Liver (tissue), 9 donors: Measurements from ENCODE around the gene GADL1. TPM values are rescaled to one million over a fixed set of nuclear protein-coding genes. Genes with fewer than 3 reads are reported as not detected.

Source experiments
- DNase-seq: peaks from one replicate; pipeline ENCODE4 v3.0.0-alpha.2; 2017; ENCODE audit warnings: low spot score
- H3K27ac ChIP-seq, 2 donors: one replicate each; pipeline ENCODE4 v1.7.0; 2013; ENCODE audit warnings: inconsistent platforms in 2 of 2, low read length in 2 of 2, control low read depth in 1 of 2, low read depth in 1 of 2, mild to moderate bottlenecking in 1 of 2
- H3K27me3 ChIP-seq, 4 donors: one replicate each; pipeline versions ENCODE4 v1.6.1 to v1.7.0; 2013; ENCODE audit warnings: low read length in 3 of 4, inconsistent platforms in 1 of 4, mild to moderate bottlenecking in 1 of 4, moderate library complexity in 1 of 4; ENCODE audit not compliant: control insufficient read depth in 4 of 4, insufficient read depth in 4 of 4
- H3K36me3 ChIP-seq, 4 donors: one replicate each; pipeline versions ENCODE4 v1.6.1 to v1.7.0; 2013; ENCODE audit warnings: low read length in 3 of 4, mild to moderate bottlenecking in 3 of 4, low read depth in 1 of 4, moderate library complexity in 1 of 4; ENCODE audit not compliant: control insufficient read depth in 4 of 4, insufficient read depth in 3 of 4
- H3K4me1 ChIP-seq, 4 donors: one replicate each; pipeline versions ENCODE4 v1.6.1 to v1.7.0; 2013; ENCODE audit warnings: low read length in 3 of 4, mild to moderate bottlenecking in 3 of 4, moderate library complexity in 1 of 4; ENCODE audit not compliant: control insufficient read depth in 4 of 4, insufficient read depth in 4 of 4
- H3K4me3 ChIP-seq, 3 donors: one replicate each; pipeline versions ENCODE4 v1.6.1 to v1.7.0; 2013; ENCODE audit warnings: low read length in 3 of 3, control low read depth in 1 of 3, low read depth in 1 of 3, mild to moderate bottlenecking in 1 of 3
- H3K9ac ChIP-seq, 2 donors: one replicate each; pipeline ENCODE4 v1.7.0; 2013; ENCODE audit warnings: low read length in 2 of 2, mild to moderate bottlenecking in 2 of 2, moderate library complexity in 2 of 2, control low read depth in 1 of 2, low read depth in 1 of 2
- H3K9me3 ChIP-seq, 4 donors: one replicate each; pipeline versions ENCODE4 v1.6.1 to v1.7.0; 2013; ENCODE audit warnings: low read length in 3 of 4; ENCODE audit not compliant: control insufficient read depth in 4 of 4
- EGR1 ChIP-seq, 2 donors: IDR thresholded peaks; 2 replicates each; pipeline ENCODE4 v1.6.1; 2016 to 2018; ENCODE audit warnings: antibody characterized with exemption in 2 of 2, low read depth in 2 of 2
- FOXA1 ChIP-seq: IDR thresholded peaks from 2 replicates; pipeline ENCODE4 v1.6.1; 2016; ENCODE audit warnings: antibody characterized with exemption
- FOXA2 ChIP-seq: IDR thresholded peaks from 2 replicates; pipeline ENCODE4 v1.6.1; 2016; ENCODE audit warnings: antibody characterized with exemption
- GABPA ChIP-seq, 2 donors: IDR thresholded peaks in 1 of 2; conservative IDR thresholded peaks in 1 of 2; 2 replicates each; pipeline ENCODE4 v1.6.1; 2016; ENCODE audit warnings: antibody characterized with exemption in 2 of 2, mild to moderate bottlenecking in 1 of 2, moderate library complexity in 1 of 2
- HNF4A ChIP-seq, 2 donors: conservative IDR thresholded peaks; 2 replicates each; pipeline ENCODE4 v1.6.1; 2016; ENCODE audit warnings: antibody characterized with exemption in 2 of 2, mild to moderate bottlenecking in 2 of 2
- HNF4G ChIP-seq: IDR thresholded peaks from 2 replicates; pipeline ENCODE4 v1.6.1; 2016; ENCODE audit warnings: antibody characterized with exemption
- JUND ChIP-seq, 2 donors: IDR thresholded peaks; 2 replicates each; pipeline ENCODE4 v1.6.1; 2016; ENCODE audit warnings: antibody characterized with exemption in 2 of 2
- NR2F2 ChIP-seq: IDR thresholded peaks from 2 replicates; pipeline ENCODE4 v1.6.1; 2016; ENCODE audit warnings: antibody characterized with exemption
- RAD21 ChIP-seq, 2 donors: IDR thresholded peaks; 2 replicates each; pipeline ENCODE4 v1.6.1; 2016; ENCODE audit warnings: antibody characterized with exemption in 2 of 2, mild to moderate bottlenecking in 2 of 2
- RXRA ChIP-seq, 2 donors: IDR thresholded peaks; 2 replicates each; pipeline ENCODE4 v1.6.1; 2017 to 2018; ENCODE audit warnings: antibody characterized with exemption in 2 of 2, mild to moderate bottlenecking in 1 of 2
- SP1 ChIP-seq: IDR thresholded peaks from 2 replicates; pipeline ENCODE4 v1.6.1; 2018; ENCODE audit warnings: antibody characterized with exemption, mild to moderate bottlenecking
- TAF1 ChIP-seq: conservative IDR thresholded peaks from 2 replicates; pipeline ENCODE4 v1.6.1; 2016; ENCODE audit warnings: antibody characterized with exemption, mild to moderate bottlenecking
- YY1 ChIP-seq: IDR thresholded peaks from 2 replicates; pipeline ENCODE4 v1.6.1; 2016; ENCODE audit warnings: antibody characterized with exemption, mild to moderate bottlenecking
- WGBS: extraction: QIAGEN DNeasy Blood & Tissue Kit; methylation state at CpG from one replicate; pipeline ENCODE4 v1.1.7; 2013; 5-methylcytosine and 5-hydroxymethylcytosine counted together
- polyA plus RNA-seq, 2 donors: library from polyadenylated mRNA; stranded (reverse) in 1 of 2; unstranded in 1 of 2; fragments of 200-250 nt in 1 of 2; fragments of >200 nt in 1 of 2; fragmentation: Nextera tagmentation in 1 of 2; extraction: Ambion mirVana in 1 of 2; gene quantifications; one replicate each; pipeline versions ENCODE4 v1.2.1 to v1.2.3, GENCODE V29; 2013 to 2015
- total RNA-seq, 2 donors: library from RNA; depleted of rRNA; stranded (reverse); fragments of >200 nt; gene quantifications; one replicate each; pipeline ENCODE4 v1.2.3, GENCODE V29; 2014
- TF ChIP-seq, protein P1 (sequence below): fragments of 150-350 bp; IDR thresholded peaks from 2 replicates; pipeline ENCODE4 v1.5.1; 2017; ENCODE audit warnings: improper control_type of control experiment, low read depth, low read length; ENCODE audit not compliant: missing input control
- TF ChIP-seq, protein P2 (sequence below): IDR thresholded peaks from 2 replicates; pipeline ENCODE4 v1.6.1; 2016; ENCODE audit warnings: antibody characterized with exemption, mild to moderate bottlenecking
- TF ChIP-seq, protein P3 (sequence below): IDR thresholded peaks from 2 replicates; pipeline ENCODE4 v1.6.1; 2016; ENCODE audit warnings: antibody characterized with exemption
- TF ChIP-seq, protein P4 (sequence below): IDR thresholded peaks from 2 replicates; pipeline ENCODE4 v1.6.1; 2016; ENCODE audit warnings: antibody characterized with exemption
- TF ChIP-seq, protein P5 (sequence below): IDR thresholded peaks from 2 replicates; pipeline ENCODE4 v1.6.1; 2016; ENCODE audit warnings: antibody characterized with exemption
- donor health status: healthy.
- donor health status: healthy.
- donor health status: healthy.
- donor health status: healthy.
- donor health status: healthy.

The GADL1 gene
- total and polyA plus RNA-seq, 4 donors, result not detected

DNA sequence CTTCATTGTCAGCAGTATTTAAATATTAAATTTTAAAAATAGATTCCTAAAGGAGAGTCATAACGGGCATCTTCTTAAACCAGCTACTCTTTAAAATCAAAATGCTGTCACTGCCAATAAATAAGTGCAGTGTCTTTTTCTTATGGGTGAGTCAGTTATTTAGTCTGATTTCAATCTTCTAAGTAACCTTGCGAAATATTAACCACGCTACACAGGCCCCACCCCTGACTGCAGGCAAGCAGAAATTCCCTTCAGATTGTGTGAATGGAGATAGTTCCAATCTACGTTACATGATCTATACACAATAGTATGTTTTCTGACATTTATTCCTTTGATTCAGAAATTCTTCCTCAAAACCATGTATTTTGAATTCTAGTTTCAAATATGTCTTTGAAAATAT lies 141.5 kb downstream of the GADL1 start:
- TF ChIP-seq, protein P1, sequence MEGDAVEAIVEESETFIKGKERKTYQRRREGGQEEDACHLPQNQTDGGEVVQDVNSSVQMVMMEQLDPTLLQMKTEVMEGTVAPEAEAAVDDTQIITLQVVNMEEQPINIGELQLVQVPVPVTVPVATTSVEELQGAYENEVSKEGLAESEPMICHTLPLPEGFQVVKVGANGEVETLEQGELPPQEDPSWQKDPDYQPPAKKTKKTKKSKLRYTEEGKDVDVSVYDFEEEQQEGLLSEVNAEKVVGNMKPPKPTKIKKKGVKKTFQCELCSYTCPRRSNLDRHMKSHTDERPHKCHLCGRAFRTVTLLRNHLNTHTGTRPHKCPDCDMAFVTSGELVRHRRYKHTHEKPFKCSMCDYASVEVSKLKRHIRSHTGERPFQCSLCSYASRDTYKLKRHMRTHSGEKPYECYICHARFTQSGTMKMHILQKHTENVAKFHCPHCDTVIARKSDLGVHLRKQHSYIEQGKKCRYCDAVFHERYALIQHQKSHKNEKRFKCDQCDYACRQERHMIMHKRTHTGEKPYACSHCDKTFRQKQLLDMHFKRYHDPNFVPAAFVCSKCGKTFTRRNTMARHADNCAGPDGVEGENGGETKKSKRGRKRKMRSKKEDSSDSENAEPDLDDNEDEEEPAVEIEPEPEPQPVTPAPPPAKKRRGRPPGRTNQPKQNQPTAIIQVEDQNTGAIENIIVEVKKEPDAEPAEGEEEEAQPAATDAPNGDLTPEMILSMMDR, result no peak
- no peak for TF ChIP-seq RXRA (IDR thresholded peaks at IDR 0.05)
- no peak for TF ChIP-seq TAF1
- no peak for TF ChIP-seq FOXA2
- TF ChIP-seq, protein P2, sequence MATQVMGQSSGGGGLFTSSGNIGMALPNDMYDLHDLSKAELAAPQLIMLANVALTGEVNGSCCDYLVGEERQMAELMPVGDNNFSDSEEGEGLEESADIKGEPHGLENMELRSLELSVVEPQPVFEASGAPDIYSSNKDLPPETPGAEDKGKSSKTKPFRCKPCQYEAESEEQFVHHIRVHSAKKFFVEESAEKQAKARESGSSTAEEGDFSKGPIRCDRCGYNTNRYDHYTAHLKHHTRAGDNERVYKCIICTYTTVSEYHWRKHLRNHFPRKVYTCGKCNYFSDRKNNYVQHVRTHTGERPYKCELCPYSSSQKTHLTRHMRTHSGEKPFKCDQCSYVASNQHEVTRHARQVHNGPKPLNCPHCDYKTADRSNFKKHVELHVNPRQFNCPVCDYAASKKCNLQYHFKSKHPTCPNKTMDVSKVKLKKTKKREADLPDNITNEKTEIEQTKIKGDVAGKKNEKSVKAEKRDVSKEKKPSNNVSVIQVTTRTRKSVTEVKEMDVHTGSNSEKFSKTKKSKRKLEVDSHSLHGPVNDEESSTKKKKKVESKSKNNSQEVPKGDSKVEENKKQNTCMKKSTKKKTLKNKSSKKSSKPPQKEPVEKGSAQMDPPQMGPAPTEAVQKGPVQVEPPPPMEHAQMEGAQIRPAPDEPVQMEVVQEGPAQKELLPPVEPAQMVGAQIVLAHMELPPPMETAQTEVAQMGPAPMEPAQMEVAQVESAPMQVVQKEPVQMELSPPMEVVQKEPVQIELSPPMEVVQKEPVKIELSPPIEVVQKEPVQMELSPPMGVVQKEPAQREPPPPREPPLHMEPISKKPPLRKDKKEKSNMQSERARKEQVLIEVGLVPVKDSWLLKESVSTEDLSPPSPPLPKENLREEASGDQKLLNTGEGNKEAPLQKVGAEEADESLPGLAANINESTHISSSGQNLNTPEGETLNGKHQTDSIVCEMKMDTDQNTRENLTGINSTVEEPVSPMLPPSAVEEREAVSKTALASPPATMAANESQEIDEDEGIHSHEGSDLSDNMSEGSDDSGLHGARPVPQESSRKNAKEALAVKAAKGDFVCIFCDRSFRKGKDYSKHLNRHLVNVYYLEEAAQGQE, result no peak
- TF ChIP-seq HNF4G, result no peak
- TF ChIP-seq RAD21 (IDR thresholded peaks at IDR 0.05), result peak in 1 of 2 donors; percentile 20
- no peak for TF ChIP-seq EGR1 (IDR thresholded peaks at IDR 0.05; ENCODE audit: low read depth in 2 of 2)
- DNase-seq, result no peak
- Histone ChIP-seq H3K9ac (no peak overlapping the region), H3K9me3 (no peaks in the 10 kb centered on the region), H3K4me3 (no peak overlapping the region), H3K27ac (no peak overlapping the region), H3K36me3 (no peaks in the 10 kb centered on the region), H3K27me3 (no peaks in the 10 kb centered on the region), H3K4me1 (peaks cover 0 to 2% (median 0%) of the 10 kb centered on the region in 4 donors)
- WGBS, result 41% methylated on average over 4 of the region's 4 CpGs

DNA sequence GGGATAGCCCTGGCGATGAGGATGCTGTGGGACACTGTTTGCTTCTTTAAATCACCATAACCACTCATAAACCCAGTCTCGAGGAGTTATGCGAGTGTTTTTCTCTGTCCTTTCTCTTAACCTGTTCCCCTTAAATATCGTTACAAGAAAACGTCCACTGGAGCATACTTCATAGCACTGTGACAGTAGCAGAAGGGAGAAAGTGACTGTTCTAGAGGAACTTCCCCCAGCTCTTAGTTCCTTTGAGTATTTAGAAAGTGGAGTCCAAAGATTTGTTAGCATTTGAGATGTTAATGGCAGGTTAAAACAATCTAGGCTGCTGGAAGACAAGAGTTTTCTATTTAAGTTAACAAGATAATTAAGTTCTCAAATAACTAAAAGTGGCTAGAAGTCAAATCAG lies 142.0 kb downstream of the GADL1 start:
- Histone ChIP-seq H3K4me3 (no peak overlapping the region), H3K4me1 (peaks cover 0 to 2% (median 0%) of the 10 kb centered on the region in 4 donors), H3K27ac (no peak overlapping the region), H3K9ac (no peak overlapping the region), H3K36me3 (no peaks in the 10 kb centered on the region), H3K9me3 (no peaks in the 10 kb centered on the region), H3K27me3 (no peaks in the 10 kb centered on the region)
- TF ChIP-seq, protein P3, sequence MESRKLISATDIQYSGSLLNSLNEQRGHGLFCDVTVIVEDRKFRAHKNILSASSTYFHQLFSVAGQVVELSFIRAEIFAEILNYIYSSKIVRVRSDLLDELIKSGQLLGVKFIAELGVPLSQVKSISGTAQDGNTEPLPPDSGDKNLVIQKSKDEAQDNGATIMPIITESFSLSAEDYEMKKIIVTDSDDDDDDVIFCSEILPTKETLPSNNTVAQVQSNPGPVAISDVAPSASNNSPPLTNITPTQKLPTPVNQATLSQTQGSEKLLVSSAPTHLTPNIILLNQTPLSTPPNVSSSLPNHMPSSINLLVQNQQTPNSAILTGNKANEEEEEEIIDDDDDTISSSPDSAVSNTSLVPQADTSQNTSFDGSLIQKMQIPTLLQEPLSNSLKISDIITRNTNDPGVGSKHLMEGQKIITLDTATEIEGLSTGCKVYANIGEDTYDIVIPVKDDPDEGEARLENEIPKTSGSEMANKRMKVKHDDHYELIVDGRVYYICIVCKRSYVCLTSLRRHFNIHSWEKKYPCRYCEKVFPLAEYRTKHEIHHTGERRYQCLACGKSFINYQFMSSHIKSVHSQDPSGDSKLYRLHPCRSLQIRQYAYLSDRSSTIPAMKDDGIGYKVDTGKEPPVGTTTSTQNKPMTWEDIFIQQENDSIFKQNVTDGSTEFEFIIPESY, result no peak
- no peak for TF ChIP-seq HNF4G
- TF ChIP-seq FOXA1, result no peak
- TF ChIP-seq, protein P4, sequence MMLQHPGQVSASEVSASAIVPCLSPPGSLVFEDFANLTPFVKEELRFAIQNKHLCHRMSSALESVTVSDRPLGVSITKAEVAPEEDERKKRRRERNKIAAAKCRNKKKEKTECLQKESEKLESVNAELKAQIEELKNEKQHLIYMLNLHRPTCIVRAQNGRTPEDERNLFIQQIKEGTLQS, result no peak
- TF ChIP-seq, protein P2, result no peak
- TF ChIP-seq SP1, result no peak
- TF ChIP-seq, protein P5, sequence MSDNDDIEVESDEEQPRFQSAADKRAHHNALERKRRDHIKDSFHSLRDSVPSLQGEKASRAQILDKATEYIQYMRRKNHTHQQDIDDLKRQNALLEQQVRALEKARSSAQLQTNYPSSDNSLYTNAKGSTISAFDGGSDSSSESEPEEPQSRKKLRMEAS, result no peak
- TF ChIP-seq EGR1 (IDR thresholded peaks at IDR 0.05; ENCODE audit: low read depth in 2 of 2), result no peak
- TF ChIP-seq RAD21 (IDR thresholded peaks at IDR 0.05), result no peak
- TF ChIP-seq NR2F2, result no peak
- TF ChIP-seq, protein P1, result no peak
- no peak for TF ChIP-seq RXRA (IDR thresholded peaks at IDR 0.05)
- TF ChIP-seq JUND (IDR thresholded peaks at IDR 0.05), result no peak
- TF ChIP-seq FOXA2, result no peak
- TF ChIP-seq HNF4A (conservative IDR thresholded peaks at IDR 0.05), result no peak
- TF ChIP-seq TAF1, result no peak
- TF ChIP-seq YY1, result no peak
- no peak for TF ChIP-seq GABPA (IDR thresholded peaks at IDR 0.05 in 1 of 2, conservative IDR thresholded peaks at IDR 0.05 in 1 of 2)
- WGBS, result 91% methylated on average over 5 of the region's 5 CpGs
- no peak for DNase-seq
